ENCODE results near the gene CACNA1E. TPM values are rescaled to one million over a fixed set of nuclear protein-coding genes. Genes with fewer than 3 reads are reported as not detected.

Gene CACNA1E
- total RNA-seq, 2 donors from 2014 or later, result 0.11 TPM; not detected in 1

- Mint-ChIP-seq H3K4me1 (no peaks in the 10 kb centered on the region), H3K27ac (no peak overlapping the region), H3K36me3 (ENCODE audit: low read depth) (no peaks in the 10 kb centered on the region), H3K4me3 (no peak overlapping the region), H3K27me3 (peaks cover 33% of the 10 kb centered on the region), H3K9me3 (peaks cover 5% of the 10 kb centered on the region)
- no peak for ATAC-seq (replicated peaks)
Observed at GRCh38 chr1:181601186-181601950, 118.1 kb downstream of the CACNA1E start.

GRCh38 chr1:181603735-181604410, 120.6 kb downstream of the CACNA1E start:
- Mint-ChIP-seq H3K27me3 (peaks cover 48% of the 10 kb centered on the region), H3K9me3 (peaks cover 4% of the 10 kb centered on the region), H3K27ac (no peak overlapping the region), H3K4me1 (no peaks in the 10 kb centered on the region), H3K4me3 (no peak overlapping the region), H3K36me3 (ENCODE audit: low read depth) (no peaks in the 10 kb centered on the region)
- no peak for ATAC-seq (replicated peaks)

GRCh38 chr1:181604482-181605249, 121.3 kb downstream of the CACNA1E start:
- Mint-ChIP-seq H3K27ac (no peak overlapping the region), H3K9me3 (peaks cover 4% of the 10 kb centered on the region), H3K4me3 (no peak overlapping the region), H3K4me1 (no peaks in the 10 kb centered on the region), H3K36me3 (ENCODE audit: low read depth) (no peaks in the 10 kb centered on the region), H3K27me3 (peaks cover 45% of the 10 kb centered on the region)
- no peak for ATAC-seq (replicated peaks)

- no peak overlapping the region for H3K27ac Mint-ChIP-seq
- no peaks in the 10 kb centered on the region for H3K4me1 Mint-ChIP-seq
- peaks cover 27% of the 10 kb centered on the region for H3K27me3 Mint-ChIP-seq
- H3K9me3 Mint-ChIP-seq, result peaks cover 4% of the 10 kb centered on the region
- H3K4me3 Mint-ChIP-seq, result no peak overlapping the region
- no peak for ATAC-seq (replicated peaks)
- no peaks in the 10 kb centered on the region for H3K36me3 Mint-ChIP-seq (ENCODE audit: low read depth)
Observed at GRCh38 chr1:181607524-181607923, 124.2 kb downstream of the CACNA1E start.

DNA sequence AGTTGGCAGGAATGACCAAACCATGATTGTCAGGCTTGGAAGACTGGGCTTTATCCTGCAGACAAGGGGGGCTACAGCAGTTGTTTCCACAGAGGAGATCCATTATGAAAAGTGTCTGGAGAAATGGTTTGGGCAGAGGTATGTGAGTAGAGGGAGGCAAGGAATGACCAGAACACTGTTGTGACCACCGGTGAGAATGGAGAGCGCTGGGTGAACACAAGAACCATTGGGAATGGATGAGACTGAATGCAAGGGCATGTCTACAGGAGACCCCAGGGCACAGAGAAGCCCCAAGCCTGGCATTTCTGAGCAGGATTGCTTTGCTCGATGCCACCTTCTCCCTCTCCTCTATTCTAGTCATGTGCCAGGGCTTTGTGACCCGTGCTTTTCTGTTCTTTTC, 125.1 kb downstream of the CACNA1E start:
- H3K27me3 Mint-ChIP-seq, result peaks cover 27% of the 10 kb centered on the region
- no peaks in the 10 kb centered on the region for H3K36me3 Mint-ChIP-seq (ENCODE audit: low read depth)

DNA sequence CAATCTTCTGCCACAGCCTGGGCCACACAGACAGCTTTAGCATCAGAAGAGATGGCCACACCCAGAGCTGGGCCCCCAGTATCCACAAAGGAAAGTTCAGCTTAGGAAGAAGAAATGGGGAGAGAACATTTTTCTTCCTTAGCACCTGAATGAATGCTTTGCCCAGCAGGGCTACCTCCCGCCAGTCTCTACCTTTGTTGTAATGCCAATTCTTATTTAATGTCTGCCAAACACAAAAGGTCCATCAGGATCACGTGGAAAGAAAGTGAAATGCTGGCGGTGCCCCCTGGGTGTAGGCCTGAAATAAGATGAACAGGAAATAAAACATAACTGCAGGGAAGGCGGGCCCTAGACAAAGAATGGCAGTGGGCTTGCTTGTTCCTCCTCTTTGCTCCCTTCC, 125.6 kb downstream of the CACNA1E start:
- Mint-ChIP-seq H3K4me1 (no peaks in the 10 kb centered on the region), H3K9me3 (peaks cover 4% of the 10 kb centered on the region), H3K27me3 (peaks cover 27% of the 10 kb centered on the region), H3K27ac (no peak overlapping the region), H3K4me3 (no peak overlapping the region), H3K36me3 (ENCODE audit: low read depth) (no peaks in the 10 kb centered on the region)
- ATAC-seq (replicated peaks), result no peak

More for the DNA sequence above, 125.1 kb downstream of the CACNA1E start:
- no peaks in the 10 kb centered on the region for H3K4me1 Mint-ChIP-seq
- ATAC-seq (replicated peaks), result no peak
- H3K4me3 Mint-ChIP-seq, result no peak overlapping the region
- no peak overlapping the region for H3K27ac Mint-ChIP-seq
- peaks cover 4% of the 10 kb centered on the region for H3K9me3 Mint-ChIP-seq

GRCh38 chr1:181612100-181612499, 128.8 kb downstream of the CACNA1E start:
- no peak overlapping the region for H3K27ac Mint-ChIP-seq
- H3K27me3 Mint-ChIP-seq, result peaks cover 10% of the 10 kb centered on the region
- no peaks in the 10 kb centered on the region for H3K4me1 Mint-ChIP-seq
- H3K9me3 Mint-ChIP-seq, result no peaks in the 10 kb centered on the region
- H3K36me3 Mint-ChIP-seq (ENCODE audit: low read depth), result no peaks in the 10 kb centered on the region
- no peak for ATAC-seq (replicated peaks)
- H3K4me3 Mint-ChIP-seq, result no peak overlapping the region

GRCh38 chr1:181618559-181618958, 135.2 kb downstream of the CACNA1E start:
- ATAC-seq (replicated peaks), result no peak

DNA sequence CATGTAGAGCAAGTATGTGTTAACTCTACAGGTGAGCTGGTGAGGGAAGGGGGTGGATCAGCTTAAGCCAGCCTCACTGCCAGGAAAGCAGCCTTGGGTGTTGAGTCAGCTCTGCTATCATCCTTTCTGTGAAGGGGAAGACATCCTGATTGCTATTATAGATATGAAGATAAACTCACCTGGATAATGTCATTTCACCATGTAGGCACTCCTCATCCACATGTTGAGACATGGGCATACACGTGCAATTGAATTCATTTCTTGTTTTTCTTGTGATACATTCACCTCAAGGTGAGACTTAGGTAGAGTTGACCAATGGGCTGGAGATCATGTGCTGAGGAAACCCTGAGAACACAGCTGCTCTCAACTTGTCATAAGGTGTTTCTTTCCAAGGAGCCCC, 136.9 kb downstream of the CACNA1E start:
- Mint-ChIP-seq H3K4me3 (no peak overlapping the region), H3K27ac (no peak overlapping the region), H3K27me3 (peaks cover 7% of the 10 kb centered on the region), H3K4me1 (no peaks in the 10 kb centered on the region), H3K9me3 (no peaks in the 10 kb centered on the region), H3K36me3 (ENCODE audit: low read depth) (no peaks in the 10 kb centered on the region)
- no peak for ATAC-seq (replicated peaks)

More at GRCh38 chr1:181618559-181618958, 135.2 kb downstream of the CACNA1E start:
- Mint-ChIP-seq H3K36me3 (ENCODE audit: low read depth) (no peaks in the 10 kb centered on the region), H3K4me1 (no peaks in the 10 kb centered on the region), H3K9me3 (no peaks in the 10 kb centered on the region), H3K27ac (no peak overlapping the region), H3K27me3 (peaks cover 4% of the 10 kb centered on the region), H3K4me3 (no peak overlapping the region)

GRCh38 chr1:181623850-181624249, 140.5 kb downstream of the CACNA1E start:
- ATAC-seq (replicated peaks), result no peak
- H3K4me1 Mint-ChIP-seq, result no peaks in the 10 kb centered on the region

DNA sequence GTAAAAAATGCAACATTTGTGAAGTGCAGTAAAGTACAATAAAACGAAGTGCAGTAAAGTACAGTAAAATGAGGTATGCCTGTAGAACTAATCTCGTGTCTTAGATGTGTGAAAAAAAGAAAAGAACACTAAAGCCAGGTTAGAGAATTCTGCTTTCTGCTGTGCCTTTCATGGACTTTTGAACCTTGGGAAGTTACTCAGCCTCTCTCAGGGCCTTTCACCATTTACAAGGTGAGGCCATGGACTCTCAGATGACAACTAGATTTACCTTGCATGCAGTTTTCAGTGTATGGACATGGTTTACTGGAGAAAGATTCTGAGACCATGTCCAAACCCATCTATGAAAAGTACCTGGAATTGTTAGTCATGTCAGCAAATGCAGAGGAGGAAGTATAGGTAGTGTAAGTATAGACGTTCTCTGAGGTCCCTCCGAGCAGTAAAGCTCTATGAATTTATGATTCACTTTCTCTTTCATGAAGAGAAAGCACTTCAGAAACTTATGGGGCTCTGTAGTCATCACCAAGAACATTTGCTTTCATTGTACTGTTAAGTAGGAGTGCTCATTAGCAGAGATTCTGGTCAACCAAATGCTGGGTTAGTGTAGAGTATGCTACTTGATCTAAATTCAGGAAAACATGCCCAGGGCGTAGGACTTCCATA, 143.1 kb downstream of the CACNA1E start:
- Mint-ChIP-seq H3K4me1 (no peaks in the 10 kb centered on the region), H3K4me3 (no peak overlapping the region), H3K27me3 (peaks cover 17% of the 10 kb centered on the region), H3K36me3 (ENCODE audit: low read depth) (no peaks in the 10 kb centered on the region), H3K27ac (no peak overlapping the region), H3K9me3 (no peaks in the 10 kb centered on the region)
- no peak for ATAC-seq (replicated peaks)

More at GRCh38 chr1:181623850-181624249, 140.5 kb downstream of the CACNA1E start:
- Mint-ChIP-seq H3K4me3 (no peak overlapping the region), H3K36me3 (ENCODE audit: low read depth) (no peaks in the 10 kb centered on the region), H3K27me3 (peaks cover 10% of the 10 kb centered on the region), H3K27ac (no peak overlapping the region), H3K9me3 (no peaks in the 10 kb centered on the region)

- no peaks in the 10 kb centered on the region for H3K36me3 Mint-ChIP-seq (ENCODE audit: low read depth)
- no peak overlapping the region for H3K27ac Mint-ChIP-seq
- ATAC-seq (replicated peaks), result no peak
- H3K4me1 Mint-ChIP-seq, result no peaks in the 10 kb centered on the region
- peaks cover 17% of the 10 kb centered on the region for H3K27me3 Mint-ChIP-seq
- H3K4me3 Mint-ChIP-seq, result no peak overlapping the region
- H3K9me3 Mint-ChIP-seq, result no peaks in the 10 kb centered on the region
Observed at GRCh38 chr1:181630398-181630797, 147.1 kb downstream of the CACNA1E start.

GRCh38 chr1:181630838-181631237, 147.5 kb downstream of the CACNA1E start:
- H3K27me3 Mint-ChIP-seq, result peaks cover 13% of the 10 kb centered on the region
- ATAC-seq (replicated peaks), result no peak
- no peaks in the 10 kb centered on the region for H3K9me3 Mint-ChIP-seq
- no peaks in the 10 kb centered on the region for H3K36me3 Mint-ChIP-seq (ENCODE audit: low read depth)
- H3K27ac Mint-ChIP-seq, result no peak overlapping the region
- no peak overlapping the region for H3K4me3 Mint-ChIP-seq
- H3K4me1 Mint-ChIP-seq, result no peaks in the 10 kb centered on the region

- Mint-ChIP-seq H3K4me1 (no peaks in the 10 kb centered on the region), H3K36me3 (ENCODE audit: low read depth) (no peaks in the 10 kb centered on the region), H3K4me3 (no peak overlapping the region), H3K27ac (no peak overlapping the region), H3K27me3 (peaks cover 14% of the 10 kb centered on the region), H3K9me3 (no peaks in the 10 kb centered on the region)
- no peak for ATAC-seq (replicated peaks)
Observed at GRCh38 chr1:181632492-181632891, 149.2 kb downstream of the CACNA1E start.

Measured in activated T-helper 17 cell treated with anti-CD3 and anti-CD28 coated beads, Interleukin-2, amount 50 U/mL, for 72 hours (primary cell).